PC-3 (cell line): ENCODE results near the gene TP53RK. TPM values are rescaled to one million over a fixed set of nuclear protein-coding genes. Genes with fewer than 3 reads are reported as not detected.

ENCODE experiments used
- ATAC-seq: fragments of 200-7000 bp; cut with Tn5 transposase; 2 replicates; pipeline ENCODE4 v1.9.1; 2020; ENCODE audit warnings: mild to moderate bottlenecking, moderate library complexity
- BruUV-seq: library from RNA; stranded (reverse); fragments of 400-500 nt; replicated peaks from 2 replicates; lab custom pipeline; 2021; lab: Mats Ljungman, UMichigan
- CTCF ChIA-PET: fragments of 300-600 bp; sonication (Branson Sonifier 250); formaldehyde crosslinking; loops from one replicate; lab custom pipeline; 2022; ENCODE audit warnings: antibody characterized with exemption; lab: Charles Lee
- POLR2A ChIA-PET: fragments of 300-600 bp; sonication (Branson Sonifier 250); formaldehyde crosslinking; loops from one replicate; lab custom pipeline; 2022; ENCODE audit warnings: antibody characterized with exemption; ENCODE audit not compliant: unreplicated experiment; lab: Charles Lee
- DNase-seq: peaks from one replicate; pipeline ENCODE4 v3.0.0-alpha.2; 2015
- H2AFZ ChIP-seq: fragments of 300-600 bp; sonication (generic); 2 replicates; pipeline ENCODE4 v1.6.0; 2016; ENCODE audit warnings: antibody characterized with exemption, low read length
- H3F3A ChIP-seq: fragments of 300-600 bp; sonication (generic); one replicate; pipeline ENCODE4 v1.6.0; 2017; ENCODE audit warnings: antibody characterized with exemption, low read length, control low read depth, mild to moderate bottlenecking; ENCODE audit not compliant: unreplicated experiment
- H3K27ac ChIP-seq: fragments of 300-600 bp; sonication (generic); 2 replicates; pipeline ENCODE4 v1.5.1; 2016; ENCODE audit warnings: mild to moderate bottlenecking, low read length
- H3K27me3 ChIP-seq: fragments of 300-600 bp; sonication (generic); 2 replicates; pipeline ENCODE4 v1.6.1; 2016; ENCODE audit warnings: low read length, mixed read lengths
- H3K36me3 ChIP-seq: fragments of 300-600 bp; sonication (generic); 2 replicates; pipeline ENCODE4 v1.6.1; 2016; ENCODE audit warnings: low read depth, mixed run types, low read length, mixed read lengths
- H3K4me1 ChIP-seq: fragments of 300-600 bp; sonication (generic); 2 replicates; pipeline ENCODE4 v1.5.1; 2016; ENCODE audit warnings: low read length; ENCODE audit not compliant: insufficient read depth
- H3K4me2 ChIP-seq: fragments of 300-600 bp; sonication (generic); 2 replicates; pipeline ENCODE4 v1.6.0; 2016; ENCODE audit warnings: low read length
- H3K4me3 ChIP-seq: fragments of 300-600 bp; sonication (generic); 2 replicates; pipeline ENCODE4 v1.5.1; 2016; ENCODE audit warnings: mild to moderate bottlenecking, low read length, mixed read lengths
- H3K79me2 ChIP-seq: fragments of 300-600 bp; sonication (generic); 2 replicates; pipeline ENCODE4 v1.6.1; 2017; ENCODE audit warnings: low read length, mixed read lengths
- H3K9ac ChIP-seq: fragments of 300-600 bp; sonication (generic); 2 replicates; pipeline ENCODE4 v1.6.0; 2016; ENCODE audit warnings: mild to moderate bottlenecking, low read length
- H3K9me2 ChIP-seq: fragments of 300-600 bp; sonication (generic); replicated peaks from 2 replicates; pipeline ENCODE4 v1.6.1; 2016; ENCODE audit warnings: mixed run types, low read length, mixed read lengths
- H3K9me3 ChIP-seq: fragments of 300-600 bp; sonication (generic); 2 replicates; pipeline ENCODE4 v1.6.1; 2016; ENCODE audit warnings: low read length, mixed read lengths
- H4K20me1 ChIP-seq: fragments of 300-600 bp; sonication (generic); 2 replicates; pipeline ENCODE4 v1.6.1; 2016; ENCODE audit warnings: low read length, mixed read lengths
- EZH2 ChIP-seq: fragments of 300-600 bp; sonication (generic); IDR thresholded peaks from one replicate; pipeline ENCODE4 v1.6.1; 2017; ENCODE audit warnings: antibody characterized with exemption, mild to moderate bottlenecking, low read length; ENCODE audit not compliant: unreplicated experiment
- EZH2phosphoT487 ChIP-seq: fragments of 300-600 bp; sonication (generic); IDR thresholded peaks from 2 replicates; pipeline ENCODE4 v1.6.1; 2018; ENCODE audit warnings: mild to moderate bottlenecking, antibody characterized with exemption, low read length, borderline replicate concordance
- intact Hi-C: fragments of 100-400 bp; cut with micrococcal nuclease; formaldehyde crosslinking; loops from 2 replicates; pipeline ENCODE4 v1.9.0; 2023
- total RNA-seq: library from RNA; depleted of rRNA; stranded (reverse); fragments of >200 nt; gene quantifications from 2 replicates; pipeline ENCODE4 v1.2.3, GENCODE V29; 2014
- TF ChIP-seq, protein P1 (sequence below): fragments of 300-600 bp; sonication (generic); conservative IDR thresholded peaks from 2 replicates; pipeline ENCODE4 v1.5.1; 2017; ENCODE audit warnings: antibody characterized with exemption, low read depth, mild to moderate bottlenecking, low read length

Gene TP53RK
- total RNA-seq, 1 experiment from 2014 or later, result 41.4 TPM

- POLR2A ChIA-PET, result no interaction called here
- no peaks in the 10 kb centered on the region for H4K20me1 ChIP-seq
- no peak overlapping the region for H2AFZ ChIP-seq
- H3K9me3 ChIP-seq, result peaks cover 11% of the 10 kb centered on the region; the same call in 1 of the 2 replicates
- no peaks in the 10 kb centered on the region for H3K79me2 ChIP-seq
- CTCF ChIA-PET, result no interaction called here
- no peaks in the 10 kb centered on the region for H3F3A ChIP-seq
- H3K4me1 ChIP-seq, result peaks cover 13% of the 10 kb centered on the region
- no TSS peak for BruUV-seq
- TF ChIP-seq, protein P1, sequence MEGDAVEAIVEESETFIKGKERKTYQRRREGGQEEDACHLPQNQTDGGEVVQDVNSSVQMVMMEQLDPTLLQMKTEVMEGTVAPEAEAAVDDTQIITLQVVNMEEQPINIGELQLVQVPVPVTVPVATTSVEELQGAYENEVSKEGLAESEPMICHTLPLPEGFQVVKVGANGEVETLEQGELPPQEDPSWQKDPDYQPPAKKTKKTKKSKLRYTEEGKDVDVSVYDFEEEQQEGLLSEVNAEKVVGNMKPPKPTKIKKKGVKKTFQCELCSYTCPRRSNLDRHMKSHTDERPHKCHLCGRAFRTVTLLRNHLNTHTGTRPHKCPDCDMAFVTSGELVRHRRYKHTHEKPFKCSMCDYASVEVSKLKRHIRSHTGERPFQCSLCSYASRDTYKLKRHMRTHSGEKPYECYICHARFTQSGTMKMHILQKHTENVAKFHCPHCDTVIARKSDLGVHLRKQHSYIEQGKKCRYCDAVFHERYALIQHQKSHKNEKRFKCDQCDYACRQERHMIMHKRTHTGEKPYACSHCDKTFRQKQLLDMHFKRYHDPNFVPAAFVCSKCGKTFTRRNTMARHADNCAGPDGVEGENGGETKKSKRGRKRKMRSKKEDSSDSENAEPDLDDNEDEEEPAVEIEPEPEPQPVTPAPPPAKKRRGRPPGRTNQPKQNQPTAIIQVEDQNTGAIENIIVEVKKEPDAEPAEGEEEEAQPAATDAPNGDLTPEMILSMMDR, result no peak
- TF ChIP-seq EZH2phosphoT487 (no peak), EZH2 (no peak)
- intact Hi-C loops, result no loop called here
- no peak overlapping the region for H3K9ac ChIP-seq
- H3K36me3 ChIP-seq, result no peaks in the 10 kb centered on the region
- ATAC-seq (no peak), DNase-seq (no peak)
- no peaks in the 10 kb centered on the region for H3K9me2 ChIP-seq
- H3K4me3 ChIP-seq, result no peak overlapping the region
- H3K27ac ChIP-seq, result no peak overlapping the region
- no peaks in the 10 kb centered on the region for H3K27me3 ChIP-seq
- H3K4me2 ChIP-seq, result no peak overlapping the region
Observed at GRCh38 chr20:46701986-46702385, 12.7 kb upstream of the TP53RK start.

DNA sequence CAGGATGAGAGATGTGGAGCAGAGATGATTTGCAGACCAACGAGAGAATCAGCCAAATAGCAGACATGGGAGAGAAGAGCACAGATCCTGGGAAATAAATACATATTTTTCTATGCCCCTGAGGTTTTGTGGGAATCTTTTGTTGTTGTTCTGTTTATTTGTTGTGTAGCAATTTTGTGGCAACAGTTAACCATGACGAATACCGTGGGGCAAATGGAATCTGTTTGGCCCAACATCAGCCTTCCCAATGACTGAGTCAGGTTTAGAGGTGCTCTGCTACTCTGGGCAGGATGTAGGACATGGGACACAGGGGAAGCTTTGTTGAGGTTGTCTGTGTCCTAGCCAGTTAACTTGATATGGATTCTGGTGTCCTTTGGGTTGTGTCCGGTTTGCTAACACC lies 12.3 kb upstream of the TP53RK start:
- DNase-seq, result peak; percentile 21
- H3K4me1 ChIP-seq, result peaks cover 13% of the 10 kb centered on the region

GRCh38 chr20:46701057-46701456 lies 11.8 kb upstream of the TP53RK start:
- ATAC-seq (no peak), DNase-seq (no peak)
- H3F3A ChIP-seq, result no peaks in the 10 kb centered on the region
- ChIA-PET CTCF (no interaction called here), POLR2A (interaction anchor here (0.6 kb wide), 1 partner anchor 1694 kb away, joined by 3 read pairs; no protein-coding TSS in a partner anchor)
- H3K9me2 ChIP-seq, result no peaks in the 10 kb centered on the region
- BruUV-seq, result no TSS peak
- H3K27me3 ChIP-seq, result no peaks in the 10 kb centered on the region
- intact Hi-C loops, result no loop called here
- H3K27ac ChIP-seq, result no peak overlapping the region
- H4K20me1 ChIP-seq, result no peaks in the 10 kb centered on the region
- H3K4me2 ChIP-seq, result no peak overlapping the region
- H3K4me3 ChIP-seq, result no peak overlapping the region
- no peaks in the 10 kb centered on the region for H3K79me2 ChIP-seq
- H3K9ac ChIP-seq, result no peak overlapping the region
- H3K4me1 ChIP-seq, result peaks cover 13% of the 10 kb centered on the region
- H3K36me3 ChIP-seq, result no peaks in the 10 kb centered on the region
- no peak overlapping the region for H2AFZ ChIP-seq
- TF ChIP-seq, protein P1, result no peak
- TF ChIP-seq EZH2, result no peak
- TF ChIP-seq EZH2phosphoT487, result no peak
- H3K9me3 ChIP-seq, result peaks cover 4% of the 10 kb centered on the region; the same call in 1 of the 2 replicates

More for the DNA sequence above, 12.3 kb upstream of the TP53RK start:
- no peaks in the 10 kb centered on the region for H4K20me1 ChIP-seq
- ChIA-PET CTCF (no interaction called here), POLR2A (interaction anchor here (0.6 kb wide), 1 partner anchor 1694 kb away, joined by 3 read pairs; no protein-coding TSS in a partner anchor)
- no peaks in the 10 kb centered on the region for H3K36me3 ChIP-seq
- no peak overlapping the region for H3K4me3 ChIP-seq
- no peaks in the 10 kb centered on the region for H3K79me2 ChIP-seq
- H2AFZ ChIP-seq, result no peak overlapping the region
- no peaks in the 10 kb centered on the region for H3F3A ChIP-seq
- no peak overlapping the region for H3K4me2 ChIP-seq
- ATAC-seq, result no peak
- no peaks in the 10 kb centered on the region for H3K9me2 ChIP-seq
- TF ChIP-seq EZH2phosphoT487 (no peak), EZH2 (no peak)
- TF ChIP-seq, protein P1, result no peak
- H3K27me3 ChIP-seq, result no peaks in the 10 kb centered on the region
- no TSS peak for BruUV-seq
- intact Hi-C loops, result no loop called here
- H3K27ac ChIP-seq, result no peak overlapping the region
- H3K9me3 ChIP-seq, result peaks cover 9% of the 10 kb centered on the region; the same call in 1 of the 2 replicates
- H3K9ac ChIP-seq, result no peak overlapping the region
